GM21528 (cell line): Measurements from ENCODE around the gene ARL11.
"Not testable (repeated sequence)": the region's sequence is repeated elsewhere in the genome, so short reads cannot be mapped to it uniquely, and the experiment has no call there.

ENCODE experiments used
- ATAC-seq: cut with Tn5 transposase; IDR thresholded peaks from one replicate; pipeline ENCODE4 v1.9.1; 2021; ENCODE audit warnings: mild to moderate bottlenecking, moderate library complexity; ENCODE audit not compliant: unreplicated experiment, low FRiP score

The ARL11 gene

DNA sequence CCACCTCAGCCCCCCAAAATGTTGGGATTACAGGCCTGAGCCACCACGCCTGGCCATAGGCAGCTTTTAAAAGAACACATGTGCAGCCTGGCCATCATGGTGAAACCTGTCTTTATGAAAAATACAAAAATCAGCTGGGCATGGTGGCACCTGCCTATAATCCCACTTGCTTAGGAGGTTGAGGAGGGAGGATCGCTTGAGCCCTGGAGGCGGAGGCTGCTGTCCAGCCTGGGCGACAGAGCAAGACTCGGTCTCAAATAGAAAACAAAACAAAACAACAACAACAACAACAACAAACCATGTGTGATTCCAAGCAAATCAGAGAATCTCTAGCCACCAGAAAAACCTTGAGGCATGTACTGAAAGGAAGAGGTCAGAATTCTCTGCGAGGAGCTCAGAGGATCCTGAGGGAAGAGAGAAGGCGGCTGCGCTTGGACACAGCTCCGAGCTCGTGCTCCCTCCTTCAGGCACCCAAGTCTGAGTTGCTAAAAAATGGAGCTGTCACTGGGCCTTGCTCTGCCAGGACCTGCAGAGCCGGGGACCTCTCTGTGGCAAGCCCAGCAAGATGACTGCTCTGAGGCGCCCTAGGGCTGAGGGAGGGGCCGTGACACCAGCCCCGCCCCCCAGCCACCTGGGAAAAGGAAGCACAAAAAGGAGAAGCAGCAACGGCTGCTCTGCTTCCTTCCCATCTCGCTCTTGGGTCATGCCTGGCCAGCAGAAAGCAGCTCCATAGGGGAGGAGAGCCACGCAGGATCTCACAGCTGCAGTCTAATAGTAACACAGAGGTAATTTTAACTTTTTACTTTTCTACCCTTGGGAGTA lies at the start of gene ARL11:
TSS of gene ARL11 (plus strand) at position 677 of the 822 bp plus-strand sequence. CDS start 1,941 bp downstream, outside the sequence.
- peak; percentile 90 for ATAC-seq

DNA sequence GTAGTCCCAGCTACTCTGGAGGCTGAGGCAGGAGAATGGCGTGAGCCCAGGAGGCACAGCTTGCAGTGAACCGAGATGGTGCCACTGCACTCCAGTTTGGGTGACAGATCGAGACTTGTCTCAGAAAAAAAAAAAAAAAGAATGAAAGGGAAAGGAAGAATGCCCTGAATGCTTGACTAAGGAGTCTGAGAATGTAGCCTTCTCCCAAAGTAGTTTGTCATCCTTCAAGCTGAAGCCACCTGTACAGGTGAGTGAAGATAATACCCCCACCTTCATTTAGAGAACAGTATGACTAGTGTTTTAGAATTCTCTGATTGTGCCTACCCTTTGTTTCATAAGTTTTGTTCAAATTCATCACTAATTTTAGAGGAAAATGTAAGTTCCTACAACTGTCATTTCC lies 48.8 kb upstream of the ARL11 start:
- ATAC-seq = no peak

DNA sequence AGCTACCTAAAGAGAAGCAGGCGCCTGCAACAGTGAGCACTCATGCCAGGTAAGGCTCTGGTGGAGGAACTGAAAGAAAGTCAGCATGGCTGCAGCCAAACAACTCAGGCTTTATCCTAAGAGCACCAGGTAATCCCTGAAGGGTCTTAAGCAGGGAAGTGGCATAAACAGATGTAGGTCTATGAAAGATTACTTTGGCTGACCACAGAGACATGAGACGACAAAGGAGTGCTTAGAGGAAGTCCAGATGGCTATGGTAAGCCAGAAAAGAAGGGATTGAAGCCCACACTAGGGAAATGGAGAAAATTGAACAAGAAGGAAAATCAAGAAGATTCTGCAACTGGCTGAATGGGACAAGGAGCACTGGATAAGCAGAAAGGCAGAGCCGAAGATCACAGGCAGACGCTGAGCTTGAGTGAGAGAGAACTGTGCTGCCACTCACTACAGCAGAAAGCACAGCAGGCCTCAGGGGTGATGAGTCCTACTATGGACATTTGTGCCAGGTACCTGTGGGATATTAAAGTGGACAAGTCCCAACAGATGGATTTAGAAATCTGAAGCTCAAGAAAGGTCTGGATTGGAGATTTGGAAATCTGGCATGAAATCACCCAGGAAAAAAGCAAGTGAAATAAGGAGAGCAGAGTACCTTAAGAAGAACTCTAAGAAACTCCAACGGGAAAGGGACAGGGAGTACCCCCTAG lies 47.2 kb upstream of the ARL11 start:
- no peak for ATAC-seq

DNA sequence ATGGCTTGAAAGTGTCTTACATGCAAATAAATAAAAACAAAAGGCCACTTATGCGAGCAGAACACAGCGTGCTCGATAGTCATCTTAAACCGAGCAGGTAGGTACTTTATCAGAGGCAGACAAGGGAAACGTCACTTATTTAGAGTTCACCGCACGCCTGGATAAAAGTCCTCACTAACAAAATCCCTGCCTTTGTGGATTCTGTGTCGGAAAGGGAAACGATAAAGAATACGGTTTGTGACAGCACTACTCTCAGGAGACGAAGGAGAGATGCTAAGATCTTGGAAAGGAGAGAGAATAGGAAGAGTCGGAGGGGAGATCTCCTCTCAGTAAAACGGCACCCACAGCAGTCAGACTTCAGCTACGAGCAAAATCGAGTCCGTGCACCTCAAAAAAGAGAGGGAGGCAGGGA lies 43.5 kb upstream of the ARL11 start:
- ATAC-seq = peak; percentile 15

DNA sequence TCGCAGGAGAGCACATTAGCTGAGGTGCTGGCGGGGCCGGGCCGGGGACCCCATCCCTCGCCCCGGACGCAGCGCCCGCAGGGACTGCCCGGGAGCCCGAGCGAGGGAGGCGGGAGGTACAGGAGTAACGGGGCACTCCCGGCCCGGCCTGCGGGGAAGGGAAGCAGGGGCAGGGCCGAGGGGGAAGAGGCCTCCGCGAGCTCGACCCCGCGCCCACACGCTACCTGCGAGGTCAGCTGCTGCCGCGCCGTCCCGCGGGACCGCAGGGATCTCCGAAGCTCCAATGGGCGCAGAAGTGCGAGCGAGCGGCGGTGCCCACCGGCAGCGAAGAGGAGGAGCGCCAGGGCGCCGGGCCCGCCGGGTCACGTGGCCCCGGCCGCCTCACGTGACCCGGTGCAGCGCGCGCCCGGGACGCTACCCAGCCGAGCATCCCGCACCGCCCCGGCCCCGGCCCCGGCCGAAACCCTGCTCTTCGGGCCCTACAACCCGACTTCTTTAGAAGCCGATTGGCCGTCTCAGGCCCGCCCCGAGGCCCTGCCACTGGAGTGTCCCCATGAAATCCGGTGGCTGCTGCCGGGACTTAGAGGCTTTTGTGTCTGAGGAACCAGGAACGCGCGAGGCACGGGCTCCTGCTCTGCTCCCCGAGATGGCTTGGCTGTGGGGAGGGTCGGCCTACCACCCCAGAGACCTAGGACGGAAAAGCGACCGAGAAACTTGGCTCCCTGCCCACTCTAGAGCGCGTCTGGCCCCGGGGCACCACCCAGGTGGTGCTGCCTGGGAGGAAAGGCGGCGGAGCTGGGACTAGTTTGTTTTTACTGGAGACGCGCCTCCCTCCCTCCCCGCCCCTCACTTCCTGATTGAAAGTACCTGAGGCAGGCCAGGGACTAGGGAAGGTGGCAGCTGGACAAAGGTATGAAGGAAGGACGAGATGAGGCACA lies 42.8 kb upstream of the ARL11 start, which contains the start of gene RCBTB1:
TSS of gene RCBTB1 (minus strand) at position 339 of the 938 bp plus-strand sequence. CDS start 18,279 bp downstream, outside the sequence.
- peak; percentile 91 for ATAC-seq

DNA sequence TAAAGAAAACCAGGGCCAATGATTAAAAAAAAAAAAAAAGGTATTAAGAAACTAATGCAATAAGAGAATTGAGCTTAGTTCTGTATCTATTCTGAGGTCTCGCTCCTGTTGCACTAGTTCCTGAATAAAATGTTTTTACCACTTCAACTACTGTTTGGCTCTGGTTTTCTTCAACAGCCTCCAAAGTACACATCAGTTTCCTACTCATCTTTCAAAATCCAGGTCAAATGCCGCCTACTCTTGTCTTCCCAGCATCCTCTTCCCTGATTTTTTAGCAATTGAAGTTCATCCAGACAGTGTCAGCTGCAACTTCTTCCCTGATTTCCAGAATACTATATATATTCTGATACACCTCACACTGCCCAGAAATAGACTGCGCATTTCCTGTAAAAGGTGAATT lies 41.6 kb upstream of the ARL11 start:
- ATAC-seq = no peak

DNA sequence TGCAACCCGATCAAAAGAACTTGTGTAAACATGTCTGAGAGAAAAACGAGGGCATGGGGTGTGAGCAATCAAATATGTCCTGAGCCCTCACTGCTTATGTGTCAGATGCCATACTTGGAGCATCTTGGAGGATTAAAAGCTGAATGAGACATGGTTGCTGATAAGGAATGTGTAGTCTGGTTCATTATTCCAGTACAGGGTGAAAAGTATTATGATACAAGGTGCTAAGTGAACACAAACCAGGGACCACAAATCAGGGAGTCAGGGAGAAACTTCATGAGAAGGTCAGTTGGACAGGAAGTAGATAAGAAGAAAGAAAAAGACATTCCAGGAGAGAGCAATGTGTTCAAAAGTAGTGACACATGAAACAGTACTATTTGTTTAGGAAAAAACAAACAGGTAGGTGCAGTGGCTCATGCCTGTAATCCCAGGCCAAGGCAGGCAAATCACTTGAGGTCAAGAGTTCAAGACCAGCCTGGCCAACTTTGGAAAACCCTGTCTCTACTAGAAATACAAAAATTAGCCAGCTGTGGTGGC lies 40.9 kb upstream of the ARL11 start:
- ATAC-seq = no peak

DNA sequence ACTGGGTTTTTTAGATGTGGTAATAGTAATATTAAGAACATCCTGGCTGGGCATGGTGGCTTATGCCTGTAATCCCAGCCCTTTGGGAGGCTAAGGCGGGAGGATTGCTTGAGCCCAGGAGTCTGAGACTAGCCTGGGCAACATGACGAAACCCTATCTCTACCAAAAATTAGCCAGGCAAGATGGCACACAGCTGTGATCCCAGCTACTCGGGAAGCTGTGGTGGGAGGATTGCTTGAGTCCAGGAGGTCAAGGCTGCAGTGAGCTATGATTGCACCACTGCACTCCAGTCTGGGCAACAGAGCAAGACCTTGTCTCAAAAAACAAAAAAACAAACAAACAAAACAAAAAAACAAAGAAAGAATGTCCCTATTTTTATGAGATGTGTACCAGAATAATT lies 37.6 kb upstream of the ARL11 start:
- not testable (repeated sequence) for ATAC-seq

DNA sequence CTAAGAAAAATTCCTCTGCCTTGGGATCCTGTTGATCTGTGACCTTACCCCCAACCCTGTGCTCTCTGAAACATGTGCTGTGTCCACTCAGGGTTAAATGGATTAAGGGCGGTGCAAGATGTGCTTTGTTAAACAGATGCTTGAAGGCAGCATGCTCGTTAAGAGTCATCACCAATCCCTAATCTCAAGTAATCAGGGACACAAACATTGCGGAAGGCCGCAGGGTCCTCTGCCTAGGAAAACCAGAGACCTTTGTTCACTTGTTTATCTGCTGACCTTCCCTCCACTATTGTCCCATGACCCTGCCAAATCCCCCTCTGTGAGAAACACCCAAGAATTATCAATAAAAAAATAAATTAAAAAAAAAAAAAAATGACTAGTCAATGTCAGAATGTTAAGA lies 34.4 kb upstream of the ARL11 start:
- not testable (repeated sequence) for ATAC-seq

DNA sequence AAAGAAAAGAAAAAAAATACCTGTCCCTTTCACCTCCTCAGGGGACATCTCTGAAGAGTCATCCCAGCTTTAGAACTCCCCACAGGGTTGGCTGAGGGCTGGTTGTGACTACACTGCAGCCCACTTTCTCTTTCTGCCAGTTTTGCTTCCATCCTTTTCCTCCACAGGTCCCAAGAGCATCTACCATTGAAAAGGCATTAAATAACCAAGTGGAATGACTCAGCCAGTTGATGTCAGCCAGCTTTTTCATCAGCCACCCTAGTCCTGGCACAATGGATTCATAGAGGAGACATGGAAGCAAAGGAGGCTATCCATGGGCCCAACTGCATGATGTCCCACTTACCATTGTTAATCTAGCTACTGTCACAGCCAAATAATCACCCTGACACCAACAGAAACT lies 33.7 kb upstream of the ARL11 start:
- no peak for ATAC-seq

DNA sequence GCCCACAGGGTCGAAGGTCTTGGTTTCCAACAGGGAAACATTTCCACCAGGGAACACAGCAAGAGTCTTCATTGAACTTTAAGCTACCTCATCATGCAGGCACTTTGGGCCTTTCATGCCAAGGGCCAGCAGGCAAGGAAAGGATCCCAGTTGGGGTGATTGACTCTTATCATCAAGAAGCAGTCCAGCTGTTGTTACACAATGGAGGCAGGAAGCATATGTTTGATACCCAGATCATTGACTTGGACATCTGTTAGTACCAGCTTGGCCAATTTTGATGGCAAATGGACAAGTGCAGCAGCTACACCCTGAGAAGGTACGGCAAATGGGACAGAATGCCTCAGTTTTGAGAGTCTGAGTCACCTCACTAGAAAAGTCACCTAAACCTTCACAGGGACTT lies 32.1 kb upstream of the ARL11 start:
- no peak for ATAC-seq

DNA sequence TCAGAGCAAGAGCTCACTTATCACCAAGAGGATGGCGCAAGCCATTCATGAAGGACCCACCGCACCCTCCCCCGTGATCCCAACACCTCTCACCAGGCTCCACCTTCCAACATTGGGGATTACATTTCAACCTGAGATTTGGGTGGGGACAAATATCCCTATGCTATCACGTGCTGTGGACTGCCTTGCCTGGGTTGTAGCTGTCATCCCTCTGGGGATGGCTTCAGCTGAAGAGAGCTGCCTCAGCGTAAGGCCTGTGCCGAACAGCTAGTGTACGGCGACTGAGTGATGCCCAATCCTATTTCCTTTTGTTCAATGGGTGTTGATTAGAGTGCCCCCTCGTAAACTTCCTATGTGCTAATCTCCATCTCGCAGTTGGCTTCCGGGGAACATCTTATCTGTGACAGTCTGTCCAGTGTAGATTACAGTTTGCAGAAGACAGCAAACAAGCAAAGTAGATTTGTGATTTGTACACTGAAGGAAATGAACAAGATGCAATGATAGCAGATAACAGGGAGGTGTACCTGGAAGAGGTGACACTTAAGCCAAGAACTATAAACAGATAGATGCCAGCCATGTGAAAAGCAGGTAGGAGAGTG lies 31.2 kb upstream of the ARL11 start:
- ATAC-seq = no peak

DNA sequence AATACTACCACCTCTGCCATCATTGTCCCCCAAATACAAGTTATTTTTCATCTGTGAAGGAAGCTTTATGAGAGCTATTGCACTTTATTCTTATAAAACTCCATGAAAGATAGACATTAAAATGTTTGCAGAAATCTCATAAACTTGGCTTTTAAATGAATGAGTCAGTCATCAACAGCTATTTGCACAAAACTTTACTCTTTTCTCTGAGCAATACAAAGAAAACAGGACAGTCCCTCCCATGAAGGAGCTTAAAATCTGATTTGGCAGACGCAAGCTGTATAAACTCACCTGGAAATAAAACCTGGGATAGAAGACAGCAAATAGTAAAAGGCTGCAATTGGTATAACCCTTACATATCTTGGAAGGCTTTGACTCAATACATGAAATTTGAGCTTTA lies 26.3 kb upstream of the ARL11 start:
- no peak for ATAC-seq

DNA sequence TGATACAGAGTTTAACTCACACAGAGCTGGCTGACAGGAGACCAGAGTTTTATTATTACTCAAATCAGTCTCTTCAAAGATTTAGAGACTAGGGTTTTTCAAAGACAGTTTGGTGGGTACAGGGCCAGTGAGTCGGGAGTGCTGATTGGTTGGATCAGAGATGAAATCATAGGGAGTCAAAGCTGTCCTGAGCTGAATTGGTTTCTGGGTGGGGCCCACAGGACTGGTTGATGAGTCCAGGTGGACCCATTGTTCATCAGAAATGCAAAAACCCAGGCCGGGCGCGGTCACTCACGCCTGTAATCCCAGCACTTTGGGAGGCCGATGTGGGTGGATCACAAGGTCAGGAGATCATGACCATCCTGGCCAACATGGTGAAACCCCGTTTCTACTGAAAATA lies 25.7 kb upstream of the ARL11 start:
- ATAC-seq = not testable (repeated sequence)

DNA sequence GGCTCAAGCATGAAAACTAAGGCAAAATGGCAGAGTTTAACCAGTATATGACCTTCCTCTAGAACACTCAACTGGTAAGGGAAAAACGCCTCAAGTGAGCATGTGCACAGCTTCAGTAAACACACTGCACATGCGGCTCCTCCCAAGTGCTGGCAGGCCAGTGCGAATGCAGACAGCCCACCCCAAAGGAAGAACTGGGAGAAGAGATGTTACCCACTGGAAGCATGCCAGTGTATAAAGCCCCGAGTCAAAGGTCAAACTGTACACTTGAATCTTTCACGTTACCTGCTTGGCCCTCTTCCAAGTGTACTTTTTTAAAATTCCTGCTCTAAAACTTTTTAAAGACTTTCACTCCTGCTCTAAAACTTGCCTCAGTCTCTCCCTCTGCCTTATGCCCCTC lies 23.7 kb upstream of the ARL11 start:
- no peak for ATAC-seq

DNA sequence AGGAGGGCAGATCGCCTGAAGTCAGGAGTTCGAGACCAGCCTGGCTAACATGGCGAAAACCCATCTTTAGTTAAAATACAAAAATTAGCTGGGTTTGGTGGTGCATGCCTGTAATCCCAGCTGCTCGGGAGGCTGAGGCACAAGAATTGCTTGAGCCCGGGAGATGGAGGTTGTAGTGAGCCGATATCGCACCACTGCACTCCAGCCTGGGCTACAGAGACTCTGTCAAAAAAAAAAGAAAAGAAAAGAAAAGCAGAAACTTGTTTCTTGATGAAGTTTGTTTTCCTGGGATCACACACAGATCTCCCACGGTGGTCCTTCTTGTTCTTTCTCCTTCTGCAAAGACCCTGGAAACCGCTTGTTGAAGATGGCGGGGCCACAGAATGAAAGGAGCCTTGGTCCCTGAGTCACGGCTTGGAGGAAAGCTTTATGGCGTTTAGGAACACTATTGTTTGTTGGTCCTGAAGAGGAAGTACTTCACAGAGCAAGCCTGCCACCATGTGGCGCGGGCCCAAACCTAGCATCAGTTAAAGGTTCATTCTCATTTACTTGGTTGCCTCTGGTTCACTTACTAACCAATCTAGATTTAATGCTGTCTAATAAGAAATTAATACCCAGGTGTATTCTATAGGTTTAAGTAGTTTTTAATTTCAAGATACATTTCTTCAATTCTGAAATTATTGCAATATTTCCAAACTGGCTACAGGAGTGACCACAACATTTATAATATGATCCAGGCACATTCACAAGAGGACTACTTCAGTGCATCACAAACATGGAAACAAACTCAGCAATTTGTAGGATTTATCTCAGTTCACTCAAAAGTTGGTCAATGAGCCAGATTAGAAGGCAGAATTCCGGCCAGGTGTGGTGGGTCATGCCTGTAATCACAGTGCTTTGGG lies 21.3 kb upstream of the ARL11 start:
- peak; percentile 92 for ATAC-seq

DNA sequence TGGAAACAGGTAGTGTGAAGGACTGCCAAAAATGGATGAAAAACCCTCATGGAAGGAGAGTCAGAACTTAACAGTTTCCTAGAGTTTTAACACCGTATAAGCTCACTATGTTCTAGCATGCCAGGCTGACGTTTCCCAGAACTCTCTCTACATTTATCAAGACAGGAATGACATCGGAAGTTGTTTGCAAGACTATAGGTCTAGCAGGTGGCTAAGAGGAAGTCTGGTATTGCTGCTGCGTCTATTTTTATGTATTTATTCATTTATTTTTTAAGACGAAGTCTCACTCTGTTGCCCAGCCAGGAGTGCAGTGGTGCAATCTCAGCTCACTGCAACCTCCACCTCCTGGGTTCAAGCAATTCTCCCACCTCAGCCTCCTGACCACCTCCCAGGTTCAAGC lies 20.5 kb upstream of the ARL11 start:
- no peak for ATAC-seq

DNA sequence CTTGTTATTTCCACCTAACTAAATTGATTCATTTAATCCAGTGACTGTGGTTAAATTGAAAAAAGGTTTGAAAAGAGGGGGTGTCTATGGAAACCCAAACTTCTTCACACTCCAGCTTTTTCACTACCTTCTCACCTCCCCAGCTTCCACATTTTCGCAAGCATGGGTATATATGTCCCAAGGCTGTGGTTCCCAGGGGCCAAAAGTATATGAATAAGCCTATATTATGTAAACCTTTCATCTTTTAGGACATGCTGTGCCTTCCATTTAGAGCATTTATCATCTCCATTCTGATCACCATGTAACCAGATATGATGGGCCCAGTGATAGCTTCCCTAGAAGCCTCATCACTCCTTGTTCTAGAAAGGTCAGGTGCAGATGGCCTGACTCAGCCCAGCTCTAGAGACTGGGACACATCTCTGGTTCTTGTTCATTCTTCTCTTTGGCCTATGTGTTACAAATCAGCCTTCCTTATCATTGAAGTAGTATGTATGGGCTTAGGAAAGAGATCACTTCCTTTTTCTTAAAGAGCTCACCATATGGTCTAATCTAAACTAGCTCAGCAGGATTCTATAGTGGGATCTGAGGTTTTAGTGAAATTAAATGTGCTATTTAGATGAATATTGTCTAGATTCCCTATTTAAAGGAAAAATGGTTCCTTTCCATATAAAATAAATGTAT lies 19.5 kb upstream of the ARL11 start:
- ATAC-seq = no peak
